ENCODE measurements around the gene CCDC117.

GRCh38 chr22:28737701-28738100 is 34.8 kb upstream of the CCDC117 start:
- TF ChIP-seq NFIC (IDR thresholded peaks at IDR 0.05; ENCODE audit: borderline replicate concordance) (no peak), CTCF (IDR thresholded peaks at IDR 0.05) (no peak), EZH2phosphoT487 (IDR thresholded peaks at IDR 0.05; ENCODE audit: borderline replicate concordance, low read depth) (no peak), GABPA (IDR thresholded peaks at IDR 0.05; ENCODE audit: low read depth) (no peak), ZBTB33 (IDR thresholded peaks at IDR 0.05; ENCODE audit: borderline replicate concordance, low read depth) (no peak), SIN3A (IDR thresholded peaks at IDR 0.05; ENCODE audit: borderline replicate concordance, low read depth, low read length) (no peak), POLR2AphosphoS5 (IDR thresholded peaks at IDR 0.05; ENCODE audit: low read depth, low read length) (no peak), RFX5 (IDR thresholded peaks at IDR 0.05; ENCODE audit: low read length) (no peak), EP300 (IDR thresholded peaks at IDR 0.05; ENCODE audit: borderline replicate concordance in 1 of 2, low read depth in 1 of 2, low read length in 1 of 2) (no peak), FOSL2 (IDR thresholded peaks at IDR 0.05; ENCODE audit: borderline replicate concordance, low read depth) (no peak), REST (IDR thresholded peaks at IDR 0.05; ENCODE audit: low read depth, low read length) (no peak), TCF12 (IDR thresholded peaks at IDR 0.05) (no peak), RAD21 (IDR thresholded peaks at IDR 0.05; ENCODE audit: low read length) (no peak), RXRA (IDR thresholded peaks at IDR 0.05; ENCODE audit: borderline replicate concordance, low read depth) (no peak)
